HUES48 (cell line): ENCODE data around the gene DNMT3A.

Experiments used
- H3K27ac ChIP-seq: one replicate; pipeline ENCODE4 v1.7.0; 2013; ENCODE audit warnings: low read depth, low read length, inconsistent platforms
- H3K27me3 ChIP-seq: 2 replicates; pipeline ENCODE4 v1.6.1; 2013; ENCODE audit warnings: mild to moderate bottlenecking, low read length; ENCODE audit not compliant: control insufficient read depth, insufficient read depth
- H3K36me3 ChIP-seq: 2 replicates; pipeline ENCODE4 v1.6.1; 2013; ENCODE audit warnings: low read length; ENCODE audit not compliant: control insufficient read depth, insufficient read depth
- H3K4me1 ChIP-seq: 2 replicates; pipeline ENCODE4 v1.6.1; 2013; ENCODE audit warnings: mild to moderate bottlenecking, low read length; ENCODE audit not compliant: control insufficient read depth, insufficient read depth
- H3K4me3 ChIP-seq: 2 replicates; pipeline ENCODE4 v1.5.1; 2013; ENCODE audit warnings: mild to moderate bottlenecking, low read depth, low read length
- H3K9ac ChIP-seq: 2 replicates; pipeline ENCODE4 v1.6.1; 2013; ENCODE audit warnings: mild to moderate bottlenecking, low read depth, low read length, moderate library complexity
- H3K9me3 ChIP-seq: 2 replicates; pipeline ENCODE4 v1.6.1; 2013; ENCODE audit warnings: low read length; ENCODE audit not compliant: control insufficient read depth, insufficient read depth

The DNMT3A gene

DNA sequence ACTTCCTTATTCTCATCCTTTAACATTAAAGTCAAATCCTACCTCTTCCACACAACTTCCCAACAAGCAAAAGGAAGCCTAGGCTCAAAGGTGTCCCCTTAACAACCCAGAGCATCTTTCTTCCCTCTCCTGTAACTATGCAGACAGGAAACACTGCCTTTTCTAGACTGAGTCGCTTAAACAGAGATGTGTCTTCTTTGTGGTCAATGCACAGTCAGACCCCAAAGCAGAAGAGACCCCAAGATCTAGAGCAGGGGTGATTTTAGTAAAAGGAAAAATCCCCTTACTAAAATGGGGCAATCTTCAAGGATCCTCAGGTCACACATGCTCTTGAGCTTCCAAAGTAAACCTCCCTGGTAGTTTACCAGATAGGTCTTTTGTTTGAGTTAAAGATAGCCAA is 86.8 kb downstream of the DNMT3A start:
- Histone ChIP-seq H3K36me3 (peaks cover 9% of the 10 kb centered on the region; the same call in 1 of the 2 replicates), H3K9ac (no peak overlapping the region), H3K27ac (no peak overlapping the region), H3K4me3 (no peak overlapping the region), H3K4me1 (peaks cover 48% of the 10 kb centered on the region), H3K27me3 (no peaks in the 10 kb centered on the region), H3K9me3 (no peaks in the 10 kb centered on the region)

DNA sequence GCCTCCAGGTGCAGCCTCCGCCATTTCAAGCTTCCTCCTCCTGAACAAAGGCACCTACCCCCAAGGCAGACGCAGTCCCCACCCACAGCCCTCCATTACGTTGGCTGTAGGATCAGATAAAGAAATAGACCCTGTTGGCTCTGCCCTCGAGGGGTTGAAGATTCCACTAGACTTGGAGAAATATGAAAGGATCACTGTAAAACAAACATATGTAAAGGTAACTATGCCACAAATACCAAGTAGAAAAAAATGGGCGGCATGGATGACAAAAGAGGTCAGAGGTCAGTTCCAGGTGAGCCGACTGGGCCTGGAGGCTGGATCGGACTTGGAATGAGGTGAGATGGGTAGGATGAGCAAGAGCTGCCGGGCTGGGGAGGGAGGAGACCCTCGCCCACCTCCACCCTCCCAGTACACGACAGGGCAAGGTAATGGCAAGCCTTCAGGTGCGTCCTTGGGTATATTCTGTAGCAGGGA is 88.5 kb downstream of the DNMT3A start:
- H3K9ac ChIP-seq, result peak overlapping the region; percentile 59
- peak overlapping the region; percentile 91 for H3K27ac ChIP-seq
- no peaks in the 10 kb centered on the region for H3K27me3 ChIP-seq
- H3K4me1 ChIP-seq, result peaks cover 45% of the 10 kb centered on the region
- peak overlapping the region; percentile 59 for H3K4me3 ChIP-seq
- H3K9me3 ChIP-seq, result no peaks in the 10 kb centered on the region
- H3K36me3 ChIP-seq, result peaks cover 24% of the 10 kb centered on the region

DNA sequence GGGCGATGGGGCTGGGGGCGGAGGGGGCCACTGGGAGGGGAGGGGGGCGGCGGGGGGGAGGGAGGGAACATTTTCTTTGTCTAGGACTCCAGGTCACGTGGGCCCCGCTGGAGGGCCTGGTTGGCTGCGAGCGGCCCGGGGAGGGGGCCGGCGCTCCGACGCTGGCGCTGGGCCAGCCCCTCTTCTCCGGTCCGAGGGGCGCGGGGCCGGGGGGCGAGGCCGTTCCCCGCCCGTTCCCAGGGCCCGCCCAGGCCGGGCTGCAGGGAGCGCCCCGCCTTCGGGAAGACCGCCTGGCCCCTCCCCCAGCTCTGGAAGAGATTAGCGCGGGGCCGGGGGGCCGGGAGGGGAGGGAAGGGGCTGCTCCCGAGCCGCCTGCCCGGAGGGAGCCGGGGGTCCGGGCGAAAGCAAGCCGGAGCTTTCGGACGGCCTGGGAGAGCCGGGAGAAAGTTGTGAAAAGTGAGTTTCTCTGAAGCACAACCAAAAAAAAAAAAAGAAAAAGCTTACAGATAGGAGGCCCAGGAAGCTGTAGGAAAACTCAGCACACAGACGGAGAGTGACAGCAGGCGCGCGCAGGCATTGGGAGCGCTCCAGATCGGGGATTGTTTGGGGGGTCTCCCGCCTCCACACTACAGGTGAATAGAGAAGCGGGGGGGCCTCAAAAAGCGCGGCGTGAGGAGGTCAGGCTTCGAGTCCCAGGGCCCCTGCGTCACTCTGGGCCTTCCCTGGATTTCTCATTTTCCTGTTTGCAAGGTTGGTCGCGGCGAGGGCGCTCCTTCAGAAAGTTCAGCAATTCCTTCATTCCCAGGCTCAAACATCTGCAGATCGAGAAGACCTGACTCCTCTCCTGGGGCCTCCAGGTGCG is 89.2 kb downstream of the DNMT3A start:
- peak overlapping the region; percentile 59 for H3K9ac ChIP-seq
- peak overlapping the region; percentile 88 for H3K4me3 ChIP-seq
- H3K36me3 ChIP-seq, result peaks cover 31% of the 10 kb centered on the region
- no peaks in the 10 kb centered on the region for H3K9me3 ChIP-seq
- peak overlapping the region; percentile 98 for H3K27ac ChIP-seq
- no peaks in the 10 kb centered on the region for H3K27me3 ChIP-seq
- peaks cover 38% of the 10 kb centered on the region for H3K4me1 ChIP-seq

DNA sequence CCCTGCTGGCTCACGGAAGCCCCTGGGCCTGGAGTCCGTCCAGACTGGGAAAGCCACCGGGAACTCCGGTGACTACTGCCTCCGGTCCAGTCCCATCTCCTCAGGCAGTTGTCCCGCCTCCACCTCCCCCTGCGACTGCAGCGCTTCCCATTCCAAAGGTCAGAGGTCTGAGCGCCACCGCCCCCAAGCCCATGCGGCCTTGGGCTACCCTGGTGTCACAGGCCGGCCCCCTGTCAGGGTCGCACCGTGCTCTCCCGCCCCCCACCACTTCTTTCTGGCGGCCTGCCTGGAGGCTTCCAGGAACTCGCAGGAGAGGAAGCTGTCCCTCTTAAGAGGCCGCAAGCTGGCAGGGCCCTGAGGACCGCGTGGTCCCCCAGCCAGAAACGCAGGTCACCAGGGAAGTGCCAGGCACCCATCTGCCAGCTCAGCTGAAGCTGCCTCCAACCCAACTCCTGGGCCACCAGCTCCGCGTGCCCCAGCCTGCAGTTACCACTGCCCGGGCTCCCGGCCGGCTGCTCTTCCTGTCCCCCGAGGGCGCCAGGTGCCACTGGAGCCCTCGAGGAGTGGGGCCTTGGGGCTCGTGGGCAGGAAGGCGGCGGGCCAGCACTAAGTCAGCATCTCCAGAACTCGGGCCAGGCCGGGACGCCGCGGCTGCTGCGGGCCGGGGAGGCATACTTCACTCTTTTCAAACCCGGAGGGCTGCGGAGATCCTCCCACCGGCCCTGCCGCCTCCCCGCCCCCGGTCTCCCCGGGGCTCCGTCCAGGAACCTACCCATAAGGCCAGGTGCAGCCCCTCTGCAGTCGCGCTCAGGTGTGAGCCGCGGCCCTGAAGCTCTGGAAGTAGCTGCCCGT is 90.1 kb downstream of the DNMT3A start:
- H3K36me3 ChIP-seq, result peaks cover 39% of the 10 kb centered on the region
- H3K27me3 ChIP-seq, result no peaks in the 10 kb centered on the region
- H3K9me3 ChIP-seq, result no peaks in the 10 kb centered on the region
- H3K4me3 ChIP-seq, result peak overlapping the region; percentile 88
- H3K4me1 ChIP-seq, result peaks cover 29% of the 10 kb centered on the region
- peak overlapping the region; percentile 88 for H3K9ac ChIP-seq
- peak overlapping the region; percentile 98 for H3K27ac ChIP-seq

DNA sequence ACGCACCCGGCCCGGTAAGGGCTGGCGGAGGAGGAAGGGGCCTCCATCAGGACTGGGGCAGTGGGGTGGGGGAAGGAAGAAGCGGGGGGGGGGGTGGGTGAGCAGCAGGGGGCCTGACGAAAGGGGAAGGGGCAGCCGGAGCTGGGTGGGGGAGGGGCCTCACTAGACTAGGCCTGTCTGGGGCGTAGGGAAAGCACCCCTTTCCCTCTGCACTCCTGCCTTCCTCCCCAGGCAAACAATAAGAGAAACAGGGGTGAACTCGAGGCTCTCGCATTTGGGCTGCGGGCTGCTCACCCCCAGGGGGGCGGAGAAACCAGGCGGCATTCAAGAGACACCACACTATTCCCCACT is 90.7 kb downstream of the DNMT3A start:
- H3K4me3 ChIP-seq, result peak overlapping the region; percentile 88
- H3K9ac ChIP-seq, result peak overlapping the region; percentile 88
- H3K27me3 ChIP-seq, result no peaks in the 10 kb centered on the region
- H3K4me1 ChIP-seq, result peaks cover 27% of the 10 kb centered on the region
- peak overlapping the region; percentile 98 for H3K27ac ChIP-seq
- peaks cover 45% of the 10 kb centered on the region for H3K36me3 ChIP-seq
- no peaks in the 10 kb centered on the region for H3K9me3 ChIP-seq

DNA sequence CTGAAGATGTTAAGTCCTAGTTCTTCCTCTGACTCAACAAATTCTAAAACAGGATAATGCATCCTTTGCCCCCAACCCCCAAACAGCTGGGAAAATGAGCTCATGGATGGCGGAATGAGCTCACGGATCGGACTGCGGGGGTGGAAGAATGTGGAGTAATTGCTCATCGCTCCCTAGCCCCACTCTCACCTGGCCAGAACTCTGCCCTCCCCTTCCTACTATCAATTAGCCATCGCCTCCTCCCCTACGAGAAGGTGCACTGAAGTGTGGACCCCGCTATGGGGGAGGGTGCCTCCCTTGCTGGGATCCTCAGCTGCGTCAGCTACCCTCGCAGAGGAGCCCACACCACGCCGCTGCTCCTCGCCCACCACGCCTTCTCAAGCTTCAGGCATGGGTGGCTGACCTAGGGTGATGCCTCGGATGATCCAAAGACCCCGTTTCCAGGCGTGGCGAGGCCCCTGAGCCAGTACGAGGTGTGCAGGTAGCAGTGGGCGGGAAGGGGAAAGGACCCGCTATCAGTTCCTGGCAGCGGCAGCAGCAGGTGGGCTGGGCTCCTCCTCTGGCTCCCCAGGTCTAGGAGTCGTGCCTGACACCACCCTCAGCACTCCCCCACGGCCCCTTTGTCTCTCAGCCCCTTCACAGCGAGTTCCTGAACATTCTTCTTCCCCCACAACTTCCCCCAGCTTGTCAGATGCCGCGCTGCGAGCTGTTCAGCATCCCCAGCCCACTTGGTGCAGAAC is 91.2 kb downstream of the DNMT3A start:
- peak overlapping the region; percentile 98 for H3K27ac ChIP-seq

DNA sequence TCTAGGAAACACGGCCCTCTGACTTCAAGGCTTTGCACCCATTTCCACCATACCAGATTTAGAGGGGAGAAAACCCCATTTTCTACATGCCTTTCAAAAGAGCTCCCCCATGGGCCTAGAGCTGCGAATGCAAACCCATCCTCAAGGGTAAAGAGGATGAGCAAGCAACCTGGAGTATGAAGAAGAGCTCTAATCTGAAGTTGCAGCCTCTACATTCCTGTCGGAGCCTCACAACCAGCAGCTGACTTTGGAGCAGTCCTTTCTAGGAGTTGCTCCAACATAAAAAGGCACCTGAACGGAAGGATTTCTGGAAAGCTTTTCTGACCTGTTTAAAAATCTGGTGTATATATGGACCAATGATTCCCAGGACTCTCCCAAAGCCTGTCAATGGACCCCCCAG is 91.9 kb downstream of the DNMT3A start:
- H3K27me3 ChIP-seq, result no peaks in the 10 kb centered on the region
- H3K27ac ChIP-seq, result peak overlapping the region; percentile 98
- H3K9me3 ChIP-seq, result no peaks in the 10 kb centered on the region
- 0 out of 2 replicates have a peak overlapping the region, but pooled peaks have one; percentile 27 for H3K9ac ChIP-seq
- H3K4me3 ChIP-seq, result peak overlapping the region; percentile 88
- H3K4me1 ChIP-seq, result peaks cover 27% of the 10 kb centered on the region
- peaks cover 54% of the 10 kb centered on the region for H3K36me3 ChIP-seq

More for the DNA sequence above, 91.2 kb downstream of the DNMT3A start:
- Histone ChIP-seq H3K9ac (peak overlapping the region; percentile 68), H3K27me3 (no peaks in the 10 kb centered on the region), H3K4me1 (peaks cover 27% of the 10 kb centered on the region), H3K9me3 (no peaks in the 10 kb centered on the region), H3K36me3 (peaks cover 51% of the 10 kb centered on the region), H3K4me3 (peak overlapping the region; percentile 88)

DNA sequence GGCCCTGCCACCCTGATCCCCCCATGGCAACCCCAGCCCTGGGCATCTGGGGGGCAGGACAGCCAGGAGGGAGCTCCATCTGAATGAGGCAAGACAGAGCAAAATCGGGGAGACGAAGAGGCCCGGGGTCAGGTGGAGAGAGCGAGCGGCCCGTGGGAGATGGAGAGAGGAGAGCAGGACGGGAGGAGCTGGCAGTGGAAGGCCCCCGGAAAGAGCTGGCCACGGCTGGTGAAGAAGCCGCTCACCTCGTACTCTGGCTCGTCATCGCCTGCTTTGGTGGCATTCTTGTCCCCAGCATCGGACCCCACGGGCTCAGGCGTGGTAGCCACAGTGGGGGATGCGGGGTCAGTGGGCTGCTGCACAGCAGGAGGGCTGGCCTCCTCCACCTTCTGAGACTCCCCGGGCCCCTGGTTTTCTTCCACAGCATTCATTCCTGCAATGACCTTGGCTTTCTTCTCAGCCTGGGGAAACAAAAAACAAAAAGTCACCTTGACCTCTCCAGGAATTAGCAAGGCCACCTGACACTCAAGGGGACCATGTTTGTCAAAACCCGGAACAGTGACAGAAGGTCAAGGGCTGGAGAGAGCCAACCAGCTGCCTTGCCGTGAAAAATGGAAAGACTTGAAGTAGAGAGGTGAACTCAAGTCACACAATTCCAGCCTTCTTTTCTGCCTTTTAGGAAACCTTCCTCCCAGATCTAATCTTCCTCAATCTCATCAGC is 93.8 kb downstream of the DNMT3A start:
- Histone ChIP-seq H3K27ac (no peak overlapping the region), H3K9me3 (no peaks in the 10 kb centered on the region), H3K4me3 (no peak overlapping the region), H3K36me3 (peaks cover 68% of the 10 kb centered on the region), H3K9ac (no peak overlapping the region), H3K4me1 (peaks cover 21% of the 10 kb centered on the region), H3K27me3 (no peaks in the 10 kb centered on the region)

DNA sequence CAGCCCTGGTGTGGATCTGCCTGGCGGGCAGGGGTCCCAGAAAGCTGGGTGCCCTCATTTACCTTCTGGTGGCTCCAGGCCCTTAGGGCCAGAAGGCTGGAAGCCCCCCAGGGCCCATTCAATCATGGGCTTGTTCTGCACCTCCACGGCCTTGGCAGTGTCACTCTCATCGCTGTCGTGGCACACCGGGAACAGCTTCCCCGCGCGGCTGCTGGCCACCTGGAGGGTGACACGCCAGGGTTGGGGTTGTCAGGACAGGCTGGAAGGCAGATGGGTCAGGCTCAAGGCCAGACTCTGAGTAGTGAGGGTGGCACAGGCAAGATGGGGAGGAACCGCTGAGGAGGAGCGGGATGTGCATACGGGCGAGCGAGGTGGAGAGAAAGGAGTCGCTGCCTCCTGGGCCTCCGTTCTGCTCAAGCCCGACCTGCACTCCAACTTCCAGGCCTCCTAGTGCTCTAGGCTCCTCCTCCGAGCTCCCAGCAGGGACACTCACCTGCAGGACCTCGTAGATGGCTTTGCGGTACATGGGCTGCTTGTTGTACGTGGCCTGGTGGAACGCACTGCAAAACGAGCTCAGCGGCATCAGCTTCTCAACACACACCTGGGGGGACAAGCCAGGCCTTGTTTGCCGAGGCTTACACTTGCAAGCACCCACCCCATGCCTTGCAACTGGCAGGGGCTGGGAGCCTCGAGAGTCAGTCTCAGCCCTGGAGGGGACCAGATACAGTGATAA is 95.0 kb downstream of the DNMT3A start:
- Histone ChIP-seq H3K4me3 (no peak overlapping the region), H3K36me3 (peaks cover 79% of the 10 kb centered on the region), H3K9me3 (no peaks in the 10 kb centered on the region), H3K27ac (no peak overlapping the region), H3K4me1 (peaks cover 18% of the 10 kb centered on the region), H3K9ac (no peak overlapping the region), H3K27me3 (no peaks in the 10 kb centered on the region)
